HG03469 (cell line): Measurements from ENCODE around the gene VTI1A.

ENCODE experiments used
- ATAC-seq: cut with Tn5 transposase; IDR thresholded peaks from one replicate; pipeline ENCODE4 v1.9.1; 2021; ENCODE audit warnings: mild to moderate bottlenecking, moderate library complexity, moderate number of reproducible peaks; ENCODE audit not compliant: unreplicated experiment

VTI1A gene

DNA sequence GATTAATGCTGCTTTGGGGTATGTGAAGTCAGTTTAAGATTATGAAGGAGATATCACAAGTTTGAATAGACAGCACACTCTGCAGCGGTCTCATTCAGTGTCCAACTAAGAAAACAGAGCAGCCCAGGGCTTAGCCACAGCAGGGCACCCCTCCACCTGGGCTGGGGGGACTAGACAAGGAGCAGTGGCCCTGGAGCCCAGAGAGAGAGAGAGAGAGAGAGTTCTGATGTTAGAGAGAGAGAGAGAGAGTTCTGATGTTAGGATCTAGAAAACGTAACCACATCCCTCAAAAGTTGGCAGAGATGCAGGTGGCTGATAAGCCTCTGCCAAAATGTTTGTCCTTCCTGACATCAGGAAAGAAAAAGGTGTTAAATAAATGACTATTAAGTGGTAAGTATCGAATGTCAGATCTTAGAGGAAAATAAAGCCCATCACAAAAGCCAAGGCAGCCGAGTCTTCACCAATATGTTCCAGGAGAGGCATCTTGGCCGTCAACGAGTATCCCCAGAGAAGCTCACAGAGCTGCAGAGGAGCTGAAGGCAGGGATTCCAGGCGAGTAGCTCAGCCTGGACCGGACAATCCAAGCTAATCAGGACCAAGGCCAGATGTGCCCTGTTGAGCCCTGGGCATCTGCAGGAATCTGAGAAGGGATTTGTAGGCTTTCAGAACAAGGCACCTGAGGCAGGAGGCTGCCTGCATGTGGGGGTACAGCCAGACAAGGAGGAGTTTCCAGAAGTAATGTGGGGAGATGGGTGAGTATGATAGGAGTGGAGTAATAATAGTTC lies 352.9 kb downstream of the VTI1A start:
- ATAC-seq, result no peak

DNA sequence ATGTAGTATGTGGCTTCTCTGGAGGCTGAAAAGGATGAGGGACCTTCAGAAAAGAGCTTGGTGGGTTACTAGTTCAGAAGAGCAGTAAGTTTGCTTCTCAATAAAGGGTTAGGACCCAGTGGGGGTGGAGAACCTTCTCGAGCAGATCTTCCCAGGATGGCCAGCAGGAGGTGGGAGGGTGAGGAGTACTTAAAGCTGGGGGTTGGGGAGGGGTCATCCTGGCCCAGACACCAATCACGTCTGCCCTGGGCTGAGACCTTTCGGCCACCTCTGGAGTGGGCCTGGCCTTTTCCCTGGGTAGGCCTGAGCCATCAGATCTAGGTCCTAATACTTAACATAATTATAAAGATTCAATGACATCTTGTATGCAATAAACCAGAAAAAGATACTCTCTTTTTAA lies 354.0 kb downstream of the VTI1A start:
- no peak for ATAC-seq

DNA sequence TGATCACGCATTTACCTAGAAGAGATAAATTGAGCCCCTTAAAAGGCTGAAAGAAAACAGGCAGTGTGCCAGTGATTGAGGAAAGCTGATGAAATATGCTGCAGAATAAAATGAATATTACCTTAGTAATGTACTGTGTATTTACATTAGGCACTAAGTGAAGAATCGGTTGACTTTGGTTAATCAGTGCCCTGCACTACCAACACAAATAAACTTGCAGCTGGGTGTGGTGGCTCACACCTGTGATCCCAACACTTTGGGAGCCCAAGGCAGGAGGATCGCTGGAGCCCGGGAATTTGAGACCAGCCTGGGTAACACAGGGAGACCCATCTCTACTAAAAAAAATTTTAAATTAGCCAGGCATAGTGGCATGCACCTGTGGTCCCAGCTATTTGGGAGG lies 354.7 kb downstream of the VTI1A start:
- ATAC-seq, result no peak

DNA sequence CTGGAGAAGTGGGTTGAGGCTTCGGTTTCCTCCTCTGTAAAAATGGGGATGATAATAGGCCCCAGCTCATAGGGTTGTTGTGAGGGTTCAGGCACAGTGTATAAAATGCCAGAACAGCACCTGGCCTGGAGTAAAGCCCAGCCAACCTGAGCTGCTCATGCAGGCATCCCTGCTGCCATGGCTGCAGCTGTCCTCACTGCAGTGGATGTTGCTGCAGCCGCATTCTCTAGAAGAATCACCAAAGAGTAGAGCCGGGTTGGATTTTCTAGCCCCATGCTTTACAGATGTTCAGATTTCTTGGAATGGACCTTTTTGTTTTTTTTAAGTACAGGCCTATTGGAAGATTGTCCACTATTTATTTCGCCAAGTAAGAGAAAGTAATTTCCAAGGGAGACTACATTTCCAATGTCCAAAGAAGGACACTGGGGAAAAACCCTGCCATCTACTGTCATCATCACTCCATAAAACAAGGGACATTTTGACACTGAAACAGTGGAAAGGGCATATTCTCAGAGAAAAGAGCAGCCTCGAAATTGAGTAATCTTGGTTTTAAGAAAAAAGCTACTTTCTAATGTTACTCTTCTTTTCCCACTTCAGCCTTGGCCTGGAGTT lies 355.5 kb downstream of the VTI1A start:
- no peak for ATAC-seq

DNA sequence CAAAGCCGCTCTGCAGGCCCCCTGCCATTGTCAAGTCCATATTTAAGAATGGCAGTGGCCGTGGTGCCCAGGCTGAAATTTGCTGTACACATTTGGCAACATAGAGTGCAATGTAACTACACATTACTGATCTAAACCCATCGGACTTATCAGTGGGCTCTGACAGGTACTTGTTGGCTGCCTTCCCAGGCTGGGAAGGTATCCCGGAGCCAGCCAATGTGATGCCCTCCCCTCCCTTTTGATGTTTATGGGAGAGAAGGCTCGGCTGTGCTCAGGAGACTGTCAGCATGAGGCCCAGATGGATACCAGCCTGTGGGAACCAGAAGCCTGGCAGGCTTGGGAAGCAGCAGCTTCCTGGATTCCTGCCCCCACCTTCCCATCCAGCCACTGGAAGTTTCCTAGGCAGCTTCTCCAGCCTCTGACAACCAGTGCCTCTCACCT lies 357.0 kb downstream of the VTI1A start:
- ATAC-seq, result no peak

DNA sequence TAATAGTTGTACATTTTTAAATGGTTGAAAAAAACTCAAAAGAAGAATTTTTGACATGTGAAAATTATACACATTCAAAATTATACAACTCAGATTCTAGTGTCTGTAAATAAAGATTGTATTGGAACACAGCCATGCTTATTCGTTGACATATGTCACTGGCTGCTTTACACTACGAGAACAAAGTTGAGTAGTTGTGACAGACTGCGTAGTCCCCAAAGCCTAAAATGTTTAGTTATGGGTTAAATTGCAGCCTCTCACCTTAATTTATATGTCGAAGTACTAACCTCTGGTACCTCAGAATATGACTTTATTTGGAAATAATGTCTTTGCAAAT lies 358.2 kb downstream of the VTI1A start:
- ATAC-seq, result no peak

DNA sequence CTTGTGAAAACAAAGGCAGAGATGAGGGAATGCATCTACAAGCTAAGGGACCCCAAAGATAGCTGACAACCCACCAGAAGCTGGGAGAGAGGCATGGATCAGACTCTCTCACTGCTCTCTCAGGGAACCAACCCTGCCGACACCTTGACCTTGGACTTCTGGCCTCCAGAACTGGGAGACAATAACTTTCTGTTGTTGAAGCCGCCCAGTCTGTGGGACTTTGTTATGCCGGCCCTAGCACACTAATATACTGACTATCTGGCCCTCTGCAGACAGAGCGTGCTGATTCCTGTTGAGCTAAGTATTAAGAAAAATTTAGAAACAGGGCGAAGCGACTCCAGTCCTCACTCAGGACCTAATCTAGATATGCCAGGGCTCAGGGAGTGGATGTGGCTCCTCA lies 358.7 kb downstream of the VTI1A start:
- no peak for ATAC-seq

DNA sequence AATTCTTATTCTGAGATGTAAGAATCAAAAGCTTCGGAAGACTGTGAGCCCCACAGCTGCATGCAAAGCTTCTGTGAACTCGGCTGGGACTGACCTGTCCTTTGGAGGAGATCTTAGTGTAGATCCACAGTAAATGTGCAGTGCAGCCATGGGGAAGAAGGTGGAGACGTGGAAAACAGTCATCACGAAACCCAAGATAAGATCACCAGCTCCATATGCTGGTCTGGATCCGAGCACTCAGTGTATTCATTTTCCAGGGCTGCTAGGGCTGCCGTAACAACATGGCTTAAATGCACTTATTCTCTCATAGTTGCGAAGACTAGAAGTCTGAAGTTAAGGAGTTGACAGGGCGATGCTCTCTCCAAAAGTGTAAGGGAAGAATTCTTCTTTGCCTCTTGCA lies 360.0 kb downstream of the VTI1A start:
- ATAC-seq, result no peak

DNA sequence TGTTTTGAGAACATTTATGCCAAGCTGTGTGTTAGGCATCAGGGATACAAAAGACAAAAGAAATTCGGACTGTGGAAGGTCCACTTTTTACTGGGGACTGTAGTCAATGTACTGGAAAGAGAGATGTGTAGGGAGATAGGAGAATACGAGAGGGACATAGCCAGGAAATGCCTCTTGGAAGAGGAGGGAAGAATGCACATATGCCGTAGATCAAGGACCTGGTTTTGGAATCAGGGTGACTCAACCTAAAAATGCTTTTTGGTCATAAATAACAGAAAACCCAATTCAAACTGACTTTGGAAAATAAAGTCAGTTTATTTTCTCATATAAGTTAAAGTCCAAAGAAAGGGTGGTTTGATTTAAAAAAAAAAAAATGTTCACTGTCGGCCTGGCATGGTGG lies 362.7 kb downstream of the VTI1A start:
- no peak for ATAC-seq

DNA sequence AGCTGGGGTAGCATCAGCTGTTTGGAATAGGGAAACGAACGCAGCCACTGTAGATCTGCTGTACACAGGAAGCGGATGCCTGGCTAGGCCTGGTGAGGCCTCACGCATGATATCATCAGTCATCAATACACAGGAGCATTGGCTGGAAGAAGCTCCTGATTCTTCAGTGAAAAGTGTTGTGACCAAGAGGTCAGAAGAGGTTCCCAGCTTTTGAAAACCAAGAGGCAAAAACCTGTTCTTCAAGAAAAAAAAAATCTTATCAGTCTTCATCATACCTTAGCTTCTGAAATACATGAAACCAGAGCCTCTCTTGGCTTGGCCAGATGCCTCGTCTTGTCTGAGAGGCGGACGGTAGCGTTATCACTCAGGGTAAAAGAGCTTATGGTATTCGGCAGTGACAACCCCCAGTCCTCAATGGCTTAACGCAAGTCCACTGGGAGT lies 363.7 kb downstream of the VTI1A start:
- no peak for ATAC-seq

DNA sequence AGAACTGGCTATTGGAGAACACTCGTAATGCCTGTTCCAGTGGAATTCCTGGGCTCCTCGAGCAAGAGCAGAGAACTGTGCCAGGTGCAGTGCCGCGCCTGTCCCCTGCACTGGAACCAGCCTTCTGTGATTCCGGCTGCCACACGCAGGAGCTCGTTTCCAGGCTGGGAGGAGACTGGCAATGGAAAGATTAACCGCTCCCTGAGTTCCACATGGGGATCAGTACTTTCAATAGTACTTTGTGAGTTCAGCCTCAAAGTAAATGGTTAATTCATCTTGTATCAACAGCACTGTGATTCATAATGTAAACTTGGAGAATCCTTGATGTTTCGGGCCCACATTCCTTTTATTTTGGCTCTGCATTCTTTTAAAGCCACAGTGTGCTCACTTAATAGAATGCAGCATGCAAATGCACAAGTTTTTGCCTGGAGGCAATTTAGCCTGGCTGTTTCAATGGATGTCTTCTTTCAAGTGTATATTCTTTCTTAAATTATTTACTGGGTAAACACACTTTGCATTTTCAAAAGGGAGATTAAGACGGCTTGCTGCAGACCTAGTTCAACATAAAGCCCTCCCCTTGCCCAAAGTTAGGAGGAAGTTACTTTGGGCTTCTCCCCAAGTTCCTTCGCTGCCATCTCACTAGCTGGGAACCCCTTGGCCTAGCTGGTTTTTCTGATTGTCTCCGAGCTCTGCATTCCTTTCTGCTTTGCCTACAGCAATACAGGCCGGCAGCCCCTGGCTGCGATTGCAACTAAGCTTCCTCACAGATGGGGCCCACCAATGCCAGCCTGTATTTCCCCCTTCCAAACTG lies 364.9 kb downstream of the VTI1A start:
- no peak for ATAC-seq

DNA sequence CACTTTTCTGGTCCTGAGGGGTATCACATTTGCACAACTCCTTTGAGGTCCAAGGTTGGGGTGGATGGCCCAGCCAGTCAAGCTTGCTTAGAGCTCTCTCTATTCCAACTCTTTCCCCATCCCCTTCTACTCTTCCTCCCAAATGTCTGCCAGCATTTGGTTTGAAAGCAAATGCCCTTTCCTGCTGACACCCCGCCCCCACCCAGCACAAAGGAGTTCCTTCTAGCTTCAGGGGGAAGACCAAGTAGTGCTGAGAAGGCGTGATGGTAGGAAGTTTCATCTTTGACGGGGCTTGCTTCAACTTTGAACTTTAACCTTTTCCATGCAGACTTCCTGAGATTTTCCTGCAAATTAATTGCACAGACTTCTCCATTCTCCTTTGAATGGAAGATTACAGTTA lies 365.6 kb downstream of the VTI1A start:
- no peak for ATAC-seq

DNA sequence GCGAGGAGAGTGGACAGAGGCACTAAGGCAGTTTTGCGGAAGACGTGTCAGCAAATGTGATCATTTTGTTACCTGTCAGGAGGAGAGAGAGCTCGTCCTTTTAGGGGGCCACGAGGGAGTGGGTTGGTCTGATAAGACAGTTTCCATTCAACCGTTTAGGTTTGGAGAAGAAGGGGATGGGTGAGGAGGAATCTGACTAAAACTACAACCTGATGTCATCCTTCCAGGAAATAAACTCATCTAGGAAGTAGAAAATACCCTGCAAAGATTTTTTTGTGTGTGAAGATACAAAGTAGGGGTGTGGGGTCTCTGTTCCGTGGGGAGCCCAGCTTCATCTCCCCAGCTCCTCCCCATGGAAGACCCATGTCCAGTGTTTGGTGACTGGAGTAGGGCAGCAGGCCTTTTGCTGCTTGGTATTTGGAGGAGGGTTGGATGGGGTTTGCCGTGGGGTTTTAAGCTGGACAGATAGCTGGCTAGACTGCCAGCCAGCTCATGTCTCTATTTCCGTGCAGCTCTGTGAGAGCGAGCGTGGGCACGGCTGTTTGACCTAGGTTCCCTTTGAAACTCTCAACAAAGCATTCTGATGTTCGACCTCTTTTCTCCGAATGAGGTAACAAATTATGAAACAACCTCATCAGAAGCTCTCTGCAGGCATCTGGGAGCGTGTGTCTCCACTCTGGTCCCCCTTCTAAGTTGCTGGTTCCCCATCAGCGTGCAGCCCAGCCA lies 367.0 kb downstream of the VTI1A start:
- ATAC-seq, result no peak

DNA sequence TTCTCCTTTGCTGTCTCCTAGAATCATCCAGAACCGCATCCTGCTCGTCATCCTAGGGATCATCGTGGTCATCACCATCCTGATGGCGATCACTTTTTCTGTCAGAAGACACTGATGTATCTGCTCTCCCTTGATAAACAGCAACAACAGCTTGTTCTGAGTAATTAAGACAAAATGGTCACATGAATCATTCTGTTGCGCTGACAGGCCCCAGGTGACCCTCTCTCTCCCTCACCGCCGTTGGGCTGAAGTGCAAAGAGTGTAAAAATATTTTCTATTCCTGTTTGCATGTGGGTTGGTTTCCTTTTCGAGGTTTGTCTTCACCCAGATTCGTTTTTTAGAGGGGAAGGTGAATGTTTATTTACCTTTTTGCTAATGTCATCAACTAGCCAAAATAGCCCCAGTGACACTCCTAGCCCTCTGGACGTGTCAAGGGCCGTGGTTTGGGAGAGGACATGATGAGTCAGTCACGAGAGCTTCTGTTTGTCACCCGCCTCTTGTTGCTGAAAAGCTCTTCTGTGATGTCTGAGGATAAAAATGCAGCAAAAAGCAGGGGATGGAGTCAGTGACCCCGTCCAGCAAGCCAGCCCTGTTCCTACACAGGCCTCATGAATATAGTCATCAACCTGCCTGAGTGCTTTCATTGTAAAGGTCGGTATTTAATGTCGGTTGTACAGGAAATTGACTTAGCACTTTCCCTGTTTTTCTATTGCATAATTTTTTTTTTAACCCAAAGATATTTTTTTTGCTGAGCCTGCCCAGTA lies 368.4 kb downstream of the VTI1A start:
- ATAC-seq, result no peak

DNA sequence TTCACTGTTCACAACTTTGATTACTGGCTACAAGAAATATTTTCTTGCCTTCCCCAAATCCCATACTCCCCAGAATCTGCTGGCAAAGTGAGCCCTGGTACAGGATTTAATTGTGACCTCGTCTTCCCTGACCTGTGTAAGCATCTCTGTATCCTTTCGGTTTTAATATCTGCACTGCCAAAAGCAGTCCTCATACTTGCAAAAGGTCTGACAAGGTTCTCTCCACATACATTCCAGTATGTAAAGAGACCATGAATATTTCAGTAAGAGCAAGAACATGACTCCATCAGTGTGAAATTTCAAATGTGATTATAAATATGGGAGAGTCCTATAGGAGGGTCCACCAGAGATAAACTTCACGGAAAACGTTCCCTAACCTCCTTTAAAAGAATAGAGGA lies 369.0 kb downstream of the VTI1A start:
- no peak for ATAC-seq

DNA sequence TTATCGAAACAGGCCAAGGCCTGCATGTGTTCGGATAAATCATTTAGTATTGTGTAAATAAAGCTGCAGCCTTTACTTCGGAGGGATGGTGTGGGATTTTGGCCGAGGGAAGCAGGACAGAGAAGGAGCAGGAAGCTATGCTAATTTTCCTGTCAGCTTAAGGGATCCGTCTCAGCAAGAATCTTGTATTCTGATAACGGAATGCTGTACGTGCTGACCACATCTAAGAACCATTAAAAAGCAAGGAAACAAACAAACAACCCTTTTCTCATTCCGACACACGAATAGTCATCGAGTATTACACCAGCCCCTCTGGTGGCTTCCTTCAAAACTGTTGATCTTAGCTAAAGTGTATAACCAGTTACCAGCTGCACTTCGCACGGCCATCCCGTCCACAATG lies 369.9 kb downstream of the VTI1A start:
- ATAC-seq, result no peak

DNA sequence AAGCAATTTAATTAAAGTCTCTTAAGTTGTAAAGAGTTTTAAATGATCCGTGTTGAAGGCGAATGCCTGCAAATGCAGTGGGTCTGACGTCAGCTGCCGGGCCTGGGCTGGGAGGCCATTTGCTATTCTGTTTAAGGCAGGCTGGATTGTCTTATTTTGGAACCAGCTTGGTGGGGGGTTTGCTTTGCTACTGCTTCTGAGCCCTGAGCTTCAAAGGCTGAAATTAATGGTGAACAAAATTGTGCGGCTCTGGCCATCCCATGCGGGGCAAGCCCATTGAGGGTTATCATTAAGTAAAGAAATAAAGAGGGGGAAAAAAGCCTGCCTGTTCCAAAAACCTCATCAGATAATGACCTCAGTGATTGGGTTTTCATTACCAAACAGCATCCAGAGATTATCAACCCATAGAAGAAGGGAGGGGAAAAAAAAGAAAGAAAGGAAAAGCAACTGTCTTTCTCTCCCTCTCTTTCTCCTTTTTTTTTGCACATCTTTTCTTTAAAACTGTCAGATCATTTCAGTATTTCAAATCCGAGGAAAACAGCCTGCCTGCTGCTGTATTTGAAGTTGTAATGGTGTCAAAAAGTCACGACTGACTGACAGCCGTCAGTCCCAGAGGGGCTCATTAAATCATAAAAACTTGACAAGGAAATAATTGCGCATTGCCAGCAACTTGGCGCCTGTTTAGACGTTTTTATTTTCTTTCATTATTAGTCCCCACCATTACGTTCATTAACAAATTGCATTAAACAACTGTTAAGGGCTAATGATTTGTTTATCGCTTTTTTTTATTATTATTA lies 371.2 kb downstream of the VTI1A start:
- ATAC-seq, result no peak

DNA sequence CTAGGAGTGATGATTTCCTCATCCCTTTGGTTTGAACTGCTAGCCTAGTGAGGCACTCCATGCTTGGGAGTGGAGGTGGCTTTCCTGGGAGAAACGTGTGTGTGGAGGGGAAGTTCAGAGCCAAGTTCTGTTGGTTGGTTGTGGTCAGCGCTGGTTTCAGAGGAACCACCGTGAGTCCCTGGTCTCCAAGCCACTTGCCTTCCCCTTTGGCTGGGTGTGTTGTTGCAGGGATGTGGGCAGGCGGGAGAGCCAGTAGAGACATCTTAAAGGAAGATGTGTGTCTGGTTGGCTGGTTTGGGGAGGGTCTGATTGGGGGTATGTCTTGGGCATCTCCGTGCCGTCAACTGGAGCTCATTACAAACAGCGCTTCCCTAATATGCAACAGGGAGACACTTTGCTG lies 372.2 kb downstream of the VTI1A start:
- ATAC-seq, result no peak

DNA sequence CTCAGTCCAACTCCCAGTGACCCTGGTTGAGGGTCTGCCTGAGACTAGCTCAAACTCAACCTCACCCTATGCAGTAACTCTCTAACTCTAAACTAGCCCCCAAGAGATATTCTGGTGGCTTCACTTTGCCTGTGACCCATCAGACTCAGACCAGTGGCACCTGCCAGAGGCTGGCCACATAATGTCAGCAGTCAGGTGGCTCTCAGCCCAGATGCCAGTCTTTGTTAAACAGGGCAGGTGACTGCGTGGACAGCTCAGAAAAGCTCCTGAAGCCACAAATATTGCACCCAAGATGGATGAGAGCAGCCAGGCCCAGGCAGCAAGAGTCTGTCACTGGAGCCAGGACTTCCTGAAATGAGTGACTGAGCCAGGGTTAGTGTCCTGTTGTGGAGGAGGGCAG lies 373.3 kb downstream of the VTI1A start:
- ATAC-seq, result no peak

DNA sequence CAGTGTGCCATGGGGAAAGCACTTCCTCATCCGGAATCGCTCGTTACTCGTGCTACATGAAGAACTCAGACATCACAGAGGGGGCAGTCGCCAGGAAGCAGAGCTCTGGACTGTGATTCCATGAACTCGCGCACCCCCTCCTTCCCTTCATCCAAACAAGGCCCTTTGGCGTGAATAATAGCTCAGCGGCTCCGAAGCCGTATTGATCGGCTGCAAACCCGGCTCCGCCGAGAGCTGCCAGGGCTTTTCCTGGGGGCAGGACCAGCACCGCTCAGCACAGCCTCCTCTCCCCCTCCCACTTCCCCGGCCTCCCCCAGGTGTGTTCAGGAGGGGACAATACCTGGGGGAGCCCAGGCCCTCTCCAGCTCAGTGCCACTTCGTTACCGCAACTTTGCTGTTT lies 374.0 kb downstream of the VTI1A start:
- ATAC-seq, result no peak
